ENCODE data around the gene GRK7.
"Not testable (repeated sequence)": the region's sequence is repeated elsewhere in the genome, so short reads cannot be mapped to it uniquely, and the experiment has no call there.

The GRK7 gene

GRCh38 chr3:141796889-141797781 lies 33.9 kb downstream of the GRK7 start:
- TF ChIP-seq CTCF (IDR thresholded peaks at IDR 0.05; ENCODE audit: insufficient read depth, low read depth, low read length, missing control alignments): no peak
- H3K4me3 ChIP-seq (ENCODE audit: low read depth, low read length): no peak overlapping the region; the same call in 1 of the 2 replicates
- peak; percentile 20 for DNase-seq (ENCODE audit: low read depth)

GRCh38 chr3:141797819-141798447 lies 34.7 kb downstream of the GRK7 start:
- no peak for DNase-seq (ENCODE audit: low read depth)
- TF ChIP-seq CTCF (IDR thresholded peaks at IDR 0.05; ENCODE audit: insufficient read depth, low read depth, low read length, missing control alignments): no peak
- no peak overlapping the region for H3K4me3 ChIP-seq (ENCODE audit: low read depth, low read length)

GRCh38 chr3:141798448-141798845 lies 35.2 kb downstream of the GRK7 start:
- no peak for DNase-seq (ENCODE audit: low read depth)
- H3K4me3 ChIP-seq (ENCODE audit: low read depth, low read length): no peak overlapping the region
- no peak for TF ChIP-seq CTCF (IDR thresholded peaks at IDR 0.05; ENCODE audit: insufficient read depth, low read depth, low read length, missing control alignments)

- no peak overlapping the region for H3K4me3 ChIP-seq (ENCODE audit: low read depth, low read length)
- no peak for TF ChIP-seq CTCF (IDR thresholded peaks at IDR 0.05; ENCODE audit: insufficient read depth, low read depth, low read length, missing control alignments)
- DNase-seq (ENCODE audit: low read depth): no peak
Measured at GRCh38 chr3:141802316-141803077, 39.3 kb downstream of the GRK7 start.

GRCh38 chr3:141803538-141803937 lies 40.3 kb downstream of the GRK7 start:
- DNase-seq (ENCODE audit: low read depth); H3K4me3 ChIP-seq (ENCODE audit: low read depth, low read length): not testable (repeated sequence)

- TF ChIP-seq CTCF (IDR thresholded peaks at IDR 0.05; ENCODE audit: insufficient read depth, low read depth, low read length, missing control alignments): no peak
- no peak overlapping the region for H3K4me3 ChIP-seq (ENCODE audit: low read depth, low read length)
- no peak for DNase-seq (ENCODE audit: low read depth)
Measured at GRCh38 chr3:141804447-141804777, 41.2 kb downstream of the GRK7 start.
